ENCODE results near the gene ZNF337.
"Not testable (repeated sequence)": the region's sequence is repeated elsewhere in the genome, so short reads cannot be mapped to it uniquely, and the experiment has no call there.

The ZNF337 gene

GRCh38 chr20:25654487-25654886, 42.2 kb downstream of the ZNF337 start:
- H3K4me3 ChIP-seq (ENCODE audit: control insufficient read depth, low read depth, low read length): no peak overlapping the region
- DNase-seq (ENCODE audit: low read depth): no peak
- TF ChIP-seq CTCF (conservative IDR thresholded peaks at IDR 0.05; ENCODE audit: control insufficient read depth, insufficient read depth, low read depth, low read length): no peak

GRCh38 chr20:25652866-25653265, 43.8 kb downstream of the ZNF337 start:
- DNase-seq (ENCODE audit: low read depth); H3K4me3 ChIP-seq (ENCODE audit: control insufficient read depth, low read depth, low read length): not testable (repeated sequence)

- no peak for TF ChIP-seq CTCF (conservative IDR thresholded peaks at IDR 0.05; ENCODE audit: control insufficient read depth, insufficient read depth, low read depth, low read length)
- no peak overlapping the region for H3K4me3 ChIP-seq (ENCODE audit: control insufficient read depth, low read depth, low read length)
- no peak for DNase-seq (ENCODE audit: low read depth)
Observed at GRCh38 chr20:25644814-25645213, 51.8 kb downstream of the ZNF337 start.

- no peak for DNase-seq (ENCODE audit: low read depth)
- no peak overlapping the region for H3K4me3 ChIP-seq (ENCODE audit: control insufficient read depth, low read depth, low read length)
- no peak for TF ChIP-seq CTCF (conservative IDR thresholded peaks at IDR 0.05; ENCODE audit: control insufficient read depth, insufficient read depth, low read depth, low read length)
Observed at GRCh38 chr20:25643716-25644115, 52.9 kb downstream of the ZNF337 start.

- peak; percentile 4 for DNase-seq (ENCODE audit: low read depth)
- no peak for TF ChIP-seq CTCF (conservative IDR thresholded peaks at IDR 0.05; ENCODE audit: control insufficient read depth, insufficient read depth, low read depth, low read length)
- no peak overlapping the region for H3K4me3 ChIP-seq (ENCODE audit: control insufficient read depth, low read depth, low read length)
Observed at GRCh38 chr20:25637247-25637646, 59.4 kb downstream of the ZNF337 start.

GRCh38 chr20:25632940-25633790, 63.5 kb downstream of the ZNF337 start:
- no peak overlapping the region for H3K4me3 ChIP-seq (ENCODE audit: control insufficient read depth, low read depth, low read length)
- no peak for TF ChIP-seq CTCF (conservative IDR thresholded peaks at IDR 0.05; ENCODE audit: control insufficient read depth, insufficient read depth, low read depth, low read length)
- DNase-seq (ENCODE audit: low read depth): peak; percentile 10

- H3K4me3 ChIP-seq (ENCODE audit: control insufficient read depth, low read depth, low read length); DNase-seq (ENCODE audit: low read depth): not testable (repeated sequence)
Observed at GRCh38 chr20:25630615-25631014, 66.0 kb downstream of the ZNF337 start.
